Measurements from ENCODE around the gene PRR33.

The PRR33 gene

DNA sequence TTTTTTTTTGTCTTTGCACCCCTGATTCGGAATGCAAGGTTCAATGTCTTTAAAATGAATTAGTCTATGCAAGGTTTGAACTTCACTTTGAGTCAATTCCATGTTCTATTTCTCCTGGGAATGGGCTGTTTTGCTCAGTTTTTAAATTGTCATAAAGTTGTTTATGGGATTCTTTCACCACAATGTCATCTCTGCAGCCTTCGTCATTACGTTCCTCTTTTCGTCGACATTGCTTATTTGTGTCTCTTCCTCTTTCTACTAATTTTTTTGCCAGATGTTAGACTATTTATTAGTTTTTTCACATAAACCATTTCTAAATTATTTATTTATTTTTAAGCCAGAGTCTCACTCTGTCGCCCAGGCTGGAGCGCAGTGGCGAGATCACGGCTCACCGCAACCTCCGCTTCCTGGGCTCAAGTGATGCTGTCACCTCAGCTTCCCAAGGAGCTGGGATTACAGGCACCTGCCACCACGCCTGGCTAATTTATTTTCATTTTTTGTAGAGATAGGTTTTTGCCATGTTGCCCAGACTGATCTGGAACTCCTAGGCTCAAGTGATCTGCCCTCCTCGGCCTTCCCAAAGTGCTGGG lies 20.7 kb upstream of the PRR33 start:
- Mint-ChIP-seq H3K27me3 (peaks cover 25% of the 10 kb centered on the region), H3K27ac (no peak overlapping the region), H3K9me3 (no peaks in the 10 kb centered on the region), H3K4me1 (peaks cover 15% of the 10 kb centered on the region), H3K4me3 (no peak overlapping the region), H3K36me3 (no peaks in the 10 kb centered on the region)
- no peak for ATAC-seq

DNA sequence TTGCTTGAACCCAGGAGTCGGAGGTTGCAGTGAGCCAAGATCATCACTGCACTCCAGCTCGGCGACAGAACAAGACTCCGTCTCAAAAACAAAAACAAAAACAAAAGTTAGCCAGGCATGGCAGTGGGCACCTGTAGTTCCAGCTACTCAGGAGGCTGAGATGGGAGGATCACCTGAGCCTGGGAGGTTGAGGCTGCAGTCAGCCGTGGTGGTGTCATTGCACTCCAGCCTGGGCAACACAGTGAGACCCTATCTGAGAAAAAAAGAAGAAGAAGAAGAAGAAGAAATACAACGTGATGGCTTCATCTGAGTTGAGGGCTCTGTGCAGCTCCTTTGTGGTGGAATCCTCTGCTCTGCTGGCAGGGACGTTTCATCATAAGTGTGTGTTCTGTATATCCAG lies 17.8 kb upstream of the PRR33 start:
- Mint-ChIP-seq H3K27me3 (peaks cover 30% of the 10 kb centered on the region), H3K36me3 (no peaks in the 10 kb centered on the region), H3K4me1 (no peaks in the 10 kb centered on the region), H3K9me3 (no peaks in the 10 kb centered on the region), H3K4me3 (no peak overlapping the region), H3K27ac (no peak overlapping the region)
- ATAC-seq = no peak

DNA sequence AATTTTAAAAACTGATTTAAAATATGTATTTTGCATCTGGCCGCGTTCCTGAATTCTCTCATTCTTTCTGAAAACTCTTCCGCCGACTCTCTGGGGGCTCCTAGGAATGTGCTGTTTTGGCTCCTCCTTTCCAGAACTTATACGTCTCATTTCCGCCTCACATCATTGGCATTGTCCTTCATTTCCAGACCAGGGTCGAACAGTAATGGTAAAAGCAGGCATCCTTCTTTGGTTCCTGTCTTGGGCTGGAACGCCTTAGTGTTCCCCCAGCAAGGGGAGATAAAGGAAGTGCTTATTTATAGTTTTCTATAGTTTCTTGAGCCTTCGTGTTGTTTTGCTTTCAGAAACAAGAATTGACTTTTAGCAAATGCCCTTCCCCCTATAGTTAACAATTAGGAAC lies 16.9 kb upstream of the PRR33 start:
- H3K4me3 Mint-ChIP-seq = no peak overlapping the region
- peaks cover 21% of the 10 kb centered on the region for H3K27me3 Mint-ChIP-seq
- no peak overlapping the region for H3K27ac Mint-ChIP-seq
- H3K9me3 Mint-ChIP-seq = no peaks in the 10 kb centered on the region
- no peak for ATAC-seq
- H3K36me3 Mint-ChIP-seq = no peaks in the 10 kb centered on the region
- no peaks in the 10 kb centered on the region for H3K4me1 Mint-ChIP-seq

DNA sequence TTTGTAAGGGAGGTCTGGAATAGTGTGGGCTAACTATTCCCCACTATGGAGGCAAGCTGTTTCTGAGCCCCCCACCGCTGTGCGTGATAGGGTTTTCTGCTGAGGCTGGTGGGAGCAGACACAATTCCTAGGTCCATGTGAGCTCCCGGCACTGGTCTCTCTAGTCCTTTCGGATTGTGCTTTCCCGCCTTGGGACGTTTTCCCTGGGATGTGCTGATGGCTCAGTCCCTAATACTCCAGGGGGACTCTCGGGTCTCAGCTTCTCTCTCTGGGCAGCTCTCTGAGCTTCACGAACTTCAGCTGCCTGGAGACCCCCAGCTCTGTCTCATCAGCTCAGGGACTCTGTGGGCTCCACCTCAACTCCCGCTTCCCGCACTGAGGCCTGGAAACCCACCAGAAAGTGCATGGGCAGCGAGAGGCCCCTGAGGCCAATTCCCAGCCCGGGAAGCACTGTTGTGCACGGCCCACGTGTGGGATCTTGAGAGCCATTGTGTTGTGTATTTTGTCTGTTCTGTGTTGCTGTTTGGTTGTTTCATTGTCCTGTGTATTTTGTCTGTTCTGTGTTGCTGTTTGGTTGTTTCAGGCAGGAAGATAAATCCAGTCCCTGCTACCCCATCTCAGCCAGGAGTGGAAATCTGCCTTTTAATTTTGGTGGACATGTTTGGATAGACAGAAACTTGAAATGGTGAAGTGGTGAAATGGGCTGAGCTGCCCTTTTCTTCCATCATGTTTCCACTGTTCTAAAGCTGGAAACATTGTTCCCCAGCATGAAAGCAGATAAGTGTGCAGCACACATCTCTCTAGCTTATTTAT lies 15.1 kb upstream of the PRR33 start:
- H3K9me3 Mint-ChIP-seq = no peaks in the 10 kb centered on the region
- H3K4me1 Mint-ChIP-seq = no peaks in the 10 kb centered on the region
- no peaks in the 10 kb centered on the region for H3K36me3 Mint-ChIP-seq
- no peak overlapping the region for H3K27ac Mint-ChIP-seq
- peaks cover 21% of the 10 kb centered on the region for H3K27me3 Mint-ChIP-seq
- no peak overlapping the region for H3K4me3 Mint-ChIP-seq
- no peak for ATAC-seq

DNA sequence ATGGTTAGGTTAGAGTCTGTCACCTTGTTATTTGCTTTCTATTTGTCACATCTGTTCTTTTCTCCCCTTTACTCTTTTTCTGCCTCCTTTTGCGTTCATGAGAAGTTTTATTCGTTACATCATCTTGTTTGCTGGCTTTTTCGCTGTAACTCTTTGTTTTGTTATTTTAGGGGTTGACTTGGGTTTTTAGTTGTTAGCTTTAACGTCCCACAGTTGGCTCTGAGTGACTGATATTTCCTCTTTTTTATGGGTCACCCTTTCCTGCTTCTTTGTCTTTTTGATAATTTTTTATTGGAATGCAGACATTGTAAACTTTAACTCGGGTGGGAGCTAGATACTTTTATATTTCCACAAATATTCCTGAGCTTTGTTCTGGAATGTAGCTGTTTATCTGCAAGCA lies 14.5 kb upstream of the PRR33 start:
- no peaks in the 10 kb centered on the region for H3K9me3 Mint-ChIP-seq
- no peaks in the 10 kb centered on the region for H3K4me1 Mint-ChIP-seq
- no peak for ATAC-seq
- no peak overlapping the region for H3K4me3 Mint-ChIP-seq
- H3K27ac Mint-ChIP-seq = no peak overlapping the region
- H3K27me3 Mint-ChIP-seq = peaks cover 21% of the 10 kb centered on the region
- no peaks in the 10 kb centered on the region for H3K36me3 Mint-ChIP-seq

DNA sequence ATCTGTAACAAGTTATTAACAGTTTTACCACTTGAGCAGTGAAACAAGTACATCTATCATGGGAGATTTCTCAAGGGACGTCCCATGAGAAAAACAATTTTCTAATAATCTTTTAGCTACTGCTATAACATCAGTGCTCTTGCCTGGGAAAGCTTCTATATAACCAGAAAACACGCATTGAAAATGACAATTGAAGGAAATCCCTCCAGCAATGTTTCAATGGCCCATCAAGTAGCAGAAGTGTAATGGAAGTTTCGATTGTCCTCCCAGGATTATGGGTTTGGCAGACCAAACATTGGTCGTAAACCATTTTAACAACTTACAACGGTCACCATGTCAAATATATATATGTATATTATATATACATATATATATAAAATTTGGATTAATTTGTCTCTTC lies 8.0 kb upstream of the PRR33 start:
- Mint-ChIP-seq H3K36me3 (no peaks in the 10 kb centered on the region), H3K4me3 (no peak overlapping the region), H3K9me3 (no peaks in the 10 kb centered on the region), H3K27me3 (no peaks in the 10 kb centered on the region), H3K27ac (no peak overlapping the region), H3K4me1 (peaks cover 10% of the 10 kb centered on the region)
- ATAC-seq = no peak

DNA sequence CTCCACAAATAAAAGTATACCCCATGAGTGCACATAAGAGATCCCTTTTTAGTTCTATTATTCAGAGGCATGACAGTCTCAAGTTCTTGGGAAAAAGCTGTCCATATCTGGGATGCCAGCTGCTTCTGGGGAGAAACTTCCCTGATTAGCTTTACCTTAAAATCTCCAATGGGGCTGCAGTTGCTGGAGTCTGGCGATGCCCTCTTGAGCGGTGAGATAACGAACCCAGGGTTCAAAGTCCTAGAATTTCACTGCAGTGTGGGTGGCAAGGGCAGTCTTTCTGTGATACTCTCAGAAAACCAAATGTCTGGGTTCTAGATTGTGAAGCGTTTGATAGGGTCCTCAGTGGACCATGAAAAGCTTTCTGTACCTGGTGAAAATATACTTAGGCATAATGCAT lies 7.4 kb upstream of the PRR33 start:
- Mint-ChIP-seq H3K4me3 (no peak overlapping the region), H3K4me1 (peaks cover 10% of the 10 kb centered on the region), H3K27me3 (no peaks in the 10 kb centered on the region), H3K9me3 (no peaks in the 10 kb centered on the region), H3K27ac (no peak overlapping the region), H3K36me3 (no peaks in the 10 kb centered on the region)
- ATAC-seq = no peak

DNA sequence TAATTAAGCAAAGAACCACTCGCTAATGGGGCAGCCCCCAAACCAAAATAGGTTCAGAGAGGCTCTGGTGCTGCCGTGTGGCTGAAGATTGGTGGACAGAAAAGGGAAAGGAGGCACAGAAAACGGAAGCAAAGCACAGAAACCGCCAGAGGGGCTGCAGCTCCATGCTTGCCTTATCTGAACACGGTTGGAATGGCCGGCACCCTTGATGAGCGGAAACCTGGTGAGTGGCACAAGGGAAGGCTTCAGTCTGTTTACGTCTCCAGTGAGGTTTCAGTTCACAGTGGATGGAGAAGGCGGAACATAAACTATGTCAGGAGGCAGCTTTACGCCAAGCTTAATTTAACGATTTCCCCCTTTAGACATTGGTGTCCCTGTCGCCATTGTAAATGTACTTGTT lies 5.2 kb upstream of the PRR33 start:
- H3K4me1 Mint-ChIP-seq = peaks cover 27% of the 10 kb centered on the region
- no peaks in the 10 kb centered on the region for H3K36me3 Mint-ChIP-seq
- ATAC-seq = peak; percentile 60
- H3K9me3 Mint-ChIP-seq = peaks cover 13% of the 10 kb centered on the region
- H3K27me3 Mint-ChIP-seq = no peaks in the 10 kb centered on the region
- H3K27ac Mint-ChIP-seq = peak overlapping the region; percentile 46
- H3K4me3 Mint-ChIP-seq = peak overlapping the region; percentile 78

DNA sequence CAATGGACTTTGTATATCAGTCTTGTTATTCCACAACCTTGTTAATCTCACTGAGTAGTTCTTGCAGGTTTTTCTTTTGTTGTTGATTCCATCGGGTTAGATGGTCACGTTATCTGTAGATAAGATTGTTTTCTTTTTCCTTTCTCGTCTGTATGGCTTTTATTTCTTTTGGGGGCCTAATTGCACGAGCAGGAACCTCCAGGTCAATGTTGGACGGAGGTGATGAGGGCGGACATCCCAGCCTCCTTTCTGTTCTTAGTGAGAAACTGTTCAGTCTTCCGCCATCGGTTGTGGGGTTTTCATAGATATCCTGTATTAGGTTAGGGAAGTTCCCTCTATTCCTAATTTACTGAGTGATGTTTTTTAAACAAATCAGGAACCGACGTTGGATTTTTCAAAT lies 4.8 kb upstream of the PRR33 start:
- Mint-ChIP-seq H3K27ac (peak overlapping the region; percentile 46), H3K36me3 (no peaks in the 10 kb centered on the region), H3K4me1 (peaks cover 27% of the 10 kb centered on the region), H3K9me3 (peaks cover 13% of the 10 kb centered on the region), H3K4me3 (peak overlapping the region; percentile 78), H3K27me3 (no peaks in the 10 kb centered on the region)
- ATAC-seq = no peak

DNA sequence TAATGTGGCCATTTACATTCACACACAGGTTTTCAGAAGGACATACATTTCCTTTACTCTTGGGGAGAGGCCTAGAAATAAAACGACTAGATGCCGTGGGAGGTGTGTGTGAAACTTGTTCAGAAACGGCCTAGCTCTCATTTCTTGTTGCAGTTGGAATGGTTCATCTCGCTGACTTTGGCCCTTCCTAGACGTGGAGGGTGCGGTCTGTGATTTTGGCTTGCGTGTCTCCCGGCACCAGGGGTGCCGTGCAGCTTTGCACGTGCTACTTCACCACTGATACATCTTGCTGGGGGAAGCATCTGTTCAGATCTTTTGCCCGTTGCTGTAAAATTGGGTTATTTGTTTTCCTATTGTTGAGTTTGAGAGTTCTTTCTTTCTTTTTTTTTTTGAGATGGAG lies 3.1 kb upstream of the PRR33 start:
- Mint-ChIP-seq H3K4me3 (no peak overlapping the region), H3K27ac (no peak overlapping the region), H3K27me3 (no peaks in the 10 kb centered on the region), H3K4me1 (peaks cover 27% of the 10 kb centered on the region), H3K36me3 (no peaks in the 10 kb centered on the region), H3K9me3 (peaks cover 13% of the 10 kb centered on the region)
- no peak for ATAC-seq

DNA sequence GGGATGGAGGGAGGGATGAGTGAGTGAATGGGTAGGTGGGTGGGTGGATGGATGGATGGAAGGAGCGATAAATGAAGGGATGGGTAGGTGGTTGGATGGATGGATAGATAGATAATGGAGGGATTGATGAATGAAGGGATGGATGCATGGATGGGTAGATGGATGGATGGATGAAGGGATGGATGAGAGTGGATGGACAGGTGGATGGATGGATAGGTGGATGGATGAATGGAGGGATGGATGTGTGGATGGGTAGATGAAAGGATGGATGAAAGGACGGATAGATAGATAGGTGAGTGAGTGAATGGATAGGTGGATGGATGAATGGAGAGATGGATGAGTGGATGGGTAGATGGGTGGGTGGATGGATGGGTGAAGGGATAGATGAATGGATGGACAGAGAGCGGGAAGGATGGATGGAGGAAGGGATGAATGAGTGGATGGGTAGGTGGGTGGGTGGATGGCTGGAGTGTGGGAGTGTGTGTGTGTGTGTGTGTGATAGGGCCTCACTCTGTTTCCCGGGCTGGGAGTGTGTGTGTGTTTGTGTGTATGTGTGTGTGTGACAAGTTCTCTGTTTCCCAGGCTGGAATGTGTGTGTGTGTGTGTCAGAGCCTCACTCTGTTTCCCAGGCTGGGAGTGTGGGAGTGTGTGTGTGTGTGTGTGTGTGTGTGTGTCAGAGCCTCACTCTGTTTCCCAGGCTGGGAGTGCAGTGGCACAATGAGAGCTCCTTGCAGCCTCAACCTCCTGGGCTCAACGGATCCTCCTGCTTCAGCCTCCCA lies 2.1 kb upstream of the PRR33 start:
- Mint-ChIP-seq H3K4me1 (peaks cover 31% of the 10 kb centered on the region), H3K27ac (no peak overlapping the region), H3K36me3 (peaks cover 3% of the 10 kb centered on the region), H3K9me3 (peaks cover 13% of the 10 kb centered on the region), H3K27me3 (no peaks in the 10 kb centered on the region), H3K4me3 (no peak overlapping the region)
- ATAC-seq = no peak

DNA sequence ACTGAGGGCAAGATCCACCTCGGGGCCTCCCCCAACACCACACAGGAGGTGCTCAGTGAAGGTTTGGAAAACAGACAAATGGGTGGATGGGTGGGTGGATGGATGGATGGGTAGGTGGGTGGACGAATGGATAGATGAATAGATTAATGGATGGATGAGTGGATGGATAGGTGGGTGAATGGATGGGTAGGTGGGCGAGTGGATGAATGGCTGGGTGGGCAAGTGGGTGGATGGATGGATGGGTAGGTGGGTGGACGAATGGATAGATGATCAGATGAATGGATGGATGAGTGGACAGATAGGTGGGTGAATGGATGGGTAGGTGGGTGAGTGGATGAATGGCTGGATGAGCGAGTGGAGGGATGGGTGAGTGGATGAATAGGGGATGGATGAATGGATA lies 863 bp upstream of the PRR33 start:
- Mint-ChIP-seq H3K4me3 (no peak overlapping the region), H3K27ac (no peak overlapping the region)

DNA sequence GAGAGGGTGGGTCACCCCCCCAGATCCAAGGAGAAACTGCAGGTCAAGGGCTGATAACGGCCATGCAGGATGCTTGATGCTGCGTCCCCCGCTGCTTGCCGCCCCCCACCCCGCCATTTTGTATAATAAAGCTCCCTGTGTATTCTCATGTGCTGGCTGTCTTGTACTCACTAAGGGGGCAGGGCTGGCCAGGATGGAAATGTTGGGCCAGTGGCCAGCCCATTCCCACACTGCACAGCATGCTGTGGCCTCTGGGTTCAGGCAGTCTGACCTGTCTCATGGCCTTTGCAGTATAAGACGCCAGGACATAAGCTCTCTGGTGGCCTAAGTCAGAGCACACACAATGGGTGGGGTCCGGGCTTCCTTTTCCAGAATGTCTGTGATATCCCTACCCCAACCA lies 421 bp upstream of the PRR33 start:
- Mint-ChIP-seq H3K4me1 (peaks cover 34% of the 10 kb centered on the region), H3K27ac (no peak overlapping the region), H3K9me3 (peaks cover 13% of the 10 kb centered on the region), H3K36me3 (peaks cover 10% of the 10 kb centered on the region), H3K4me3 (no peak overlapping the region), H3K27me3 (no peaks in the 10 kb centered on the region)
- ATAC-seq = no peak

More for the DNA sequence above, 863 bp upstream of the PRR33 start:
- Mint-ChIP-seq H3K36me3 (peaks cover 10% of the 10 kb centered on the region), H3K27me3 (no peaks in the 10 kb centered on the region), H3K9me3 (peaks cover 13% of the 10 kb centered on the region), H3K4me1 (peaks cover 34% of the 10 kb centered on the region)
- ATAC-seq = no peak

DNA sequence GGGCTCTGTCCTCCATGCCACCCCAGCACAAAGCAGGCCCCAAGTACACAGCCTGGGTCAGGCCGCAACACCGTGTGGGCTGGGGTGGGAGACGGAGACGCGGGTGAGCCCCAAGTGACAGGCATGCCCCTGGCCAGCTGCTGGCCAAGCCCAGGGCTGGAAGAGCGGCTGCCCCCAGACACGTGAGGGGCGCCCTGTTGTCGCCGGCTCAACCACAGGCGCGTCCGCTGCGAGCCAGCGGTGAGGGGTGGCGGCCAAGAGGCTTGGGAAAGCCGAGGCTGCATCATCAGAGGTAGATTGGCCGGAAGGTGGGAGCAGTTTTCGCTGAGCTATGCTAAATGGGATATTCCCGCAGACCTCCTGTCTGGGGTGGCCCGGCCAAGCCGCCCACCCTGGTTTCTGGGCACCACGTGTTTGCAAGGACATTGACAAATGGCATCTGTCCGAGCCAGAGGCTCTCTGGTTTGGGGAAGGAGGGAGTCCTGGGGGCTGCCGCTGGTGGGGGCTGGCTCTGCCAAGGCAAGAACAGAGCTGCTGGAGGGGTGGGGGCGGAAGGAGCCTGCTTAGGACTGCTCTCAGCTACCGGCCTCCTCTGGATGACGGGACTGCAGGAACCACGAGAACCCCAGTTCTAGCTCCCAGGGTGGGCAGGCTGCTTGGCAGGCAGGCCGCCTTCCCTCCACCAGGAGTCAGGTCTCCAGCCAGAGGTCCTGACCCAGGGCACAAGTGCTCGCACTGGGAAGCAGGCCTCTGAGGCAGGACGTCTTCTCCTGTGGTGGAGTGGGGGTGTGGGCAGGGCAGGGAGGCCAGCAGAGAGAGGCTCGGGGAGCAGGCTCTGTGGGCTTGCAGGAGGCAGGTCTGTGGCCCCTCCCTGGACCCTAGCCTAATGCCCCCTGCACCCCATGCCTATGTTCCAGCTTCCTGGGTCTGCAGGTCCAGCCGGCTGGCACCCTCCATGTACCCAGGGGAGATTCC lies 552 bp downstream of the PRR33 start:
- ATAC-seq = peak; percentile 42
- no peak overlapping the region for H3K27ac Mint-ChIP-seq

More for the DNA sequence above, 552 bp downstream of the PRR33 start:
- Mint-ChIP-seq H3K36me3 (peaks cover 10% of the 10 kb centered on the region), H3K4me3 (no peak overlapping the region), H3K4me1 (peaks cover 24% of the 10 kb centered on the region), H3K9me3 (peaks cover 13% of the 10 kb centered on the region), H3K27me3 (no peaks in the 10 kb centered on the region)
